HL-60/S4 treated with retinoic acid at 250 ng/mL for 4 days and 3 days (cell line): Measurements from ENCODE around the gene IL1RAPL2.

ENCODE experiments used
- in situ Hi-C: fragments of 300-500 bp; cut with MboI; formaldehyde crosslinking; loops from 2 replicates; pipeline ENCODE4 v1.7.0; 2022; ENCODE audit warnings: low sequenced_read_pairs

Gene IL1RAPL2

GRCh38 chrX:105550043-105550663 lies 984.2 kb downstream of the IL1RAPL2 start:
- in situ Hi-C loops, result no loop called here

- in situ Hi-C loops, result no loop called here
These were observed 986.4 kb downstream of the IL1RAPL2 start for GRCh38 chrX:105552395-105552794.

GRCh38 chrX:105553118-105553517 lies 987.1 kb downstream of the IL1RAPL2 start:
- in situ Hi-C loops, result no loop called here

GRCh38 chrX:105564501-105564900 lies 998.5 kb downstream of the IL1RAPL2 start:
- in situ Hi-C loops, result no loop called here

- in situ Hi-C loops, result no loop called here
These were observed 999.9 kb downstream of the IL1RAPL2 start for GRCh38 chrX:105565856-105566255.

GRCh38 chrX:105567082-105567481 lies 1001.1 kb downstream of the IL1RAPL2 start:
- in situ Hi-C loops, result no loop called here

- in situ Hi-C loops, result no loop called here
These were observed 1042.7 kb downstream of the IL1RAPL2 start for GRCh38 chrX:105608745-105609144.

GRCh38 chrX:105609530-105609929 lies 1043.5 kb downstream of the IL1RAPL2 start:
- in situ Hi-C loops, result no loop called here

- in situ Hi-C loops, result no loop called here
These were observed 1044.4 kb downstream of the IL1RAPL2 start for GRCh38 chrX:105610411-105610810.

- in situ Hi-C loops, result no loop called here
These were observed 1052.5 kb downstream of the IL1RAPL2 start for GRCh38 chrX:105618393-105619101.

GRCh38 chrX:105634180-105634579 lies 1068.2 kb downstream of the IL1RAPL2 start:
- in situ Hi-C loops, result no loop called here

GRCh38 chrX:105635794-105636193 lies 1069.8 kb downstream of the IL1RAPL2 start:
- in situ Hi-C loops, result no loop called here

- in situ Hi-C loops, result no loop called here
These were observed 1070.7 kb downstream of the IL1RAPL2 start for GRCh38 chrX:105636667-105637066.

GRCh38 chrX:105645667-105646357 lies 1079.8 kb downstream of the IL1RAPL2 start:
- in situ Hi-C loops, result no loop called here

- in situ Hi-C loops, result no loop called here
These were observed 1080.8 kb downstream of the IL1RAPL2 start for GRCh38 chrX:105646592-105647372.

- in situ Hi-C loops, result no loop called here
These were observed 1081.8 kb downstream of the IL1RAPL2 start for GRCh38 chrX:105647749-105648148.

- in situ Hi-C loops, result no loop called here
These were observed 1082.7 kb downstream of the IL1RAPL2 start for GRCh38 chrX:105648732-105649131.

GRCh38 chrX:105650577-105650976 lies 1084.6 kb downstream of the IL1RAPL2 start:
- in situ Hi-C loops, result no loop called here

- in situ Hi-C loops, result no loop called here
These were observed 1085.0 kb downstream of the IL1RAPL2 start for GRCh38 chrX:105650986-105651385.

- in situ Hi-C loops, result no loop called here
These were observed 1087.9 kb downstream of the IL1RAPL2 start for GRCh38 chrX:105653891-105654290.

- in situ Hi-C loops, result no loop called here
These were observed 1092.1 kb downstream of the IL1RAPL2 start for GRCh38 chrX:105658136-105658535.
